GM19238 (cell line): ENCODE measurements around the gene ATP6V0E1.
"Not testable (repeated sequence)": the region's sequence is repeated elsewhere in the genome, so short reads cannot be mapped to it uniquely, and the experiment has no call there.

Experiments used
- DNase-seq: peaks from one replicate; pipeline ENCODE4 v3.0.0; 2011; ENCODE audit warnings: low spot score; ENCODE audit not compliant: insufficient read length

The ATP6V0E1 gene

DNA sequence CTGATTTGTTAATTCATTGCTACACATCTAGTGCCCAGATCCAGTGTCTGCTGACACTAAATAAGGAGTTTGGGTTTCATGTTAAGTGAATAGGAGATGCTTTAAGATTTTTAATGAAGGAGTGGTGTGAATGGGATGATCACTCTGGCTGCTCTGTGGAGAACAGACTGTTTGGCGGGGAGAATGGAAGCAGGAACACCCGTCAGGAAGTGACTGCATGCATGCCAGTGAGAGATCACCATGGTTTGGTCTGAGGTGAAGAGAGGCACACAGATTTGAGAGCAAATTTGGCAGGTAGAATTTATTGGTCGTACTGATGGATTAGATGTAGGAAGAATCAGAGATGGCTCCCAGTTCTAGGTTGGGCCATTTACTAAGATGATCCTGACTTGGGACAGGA, 19.8 kb downstream of the ATP6V0E1 start:
- no peak for DNase-seq

DNA sequence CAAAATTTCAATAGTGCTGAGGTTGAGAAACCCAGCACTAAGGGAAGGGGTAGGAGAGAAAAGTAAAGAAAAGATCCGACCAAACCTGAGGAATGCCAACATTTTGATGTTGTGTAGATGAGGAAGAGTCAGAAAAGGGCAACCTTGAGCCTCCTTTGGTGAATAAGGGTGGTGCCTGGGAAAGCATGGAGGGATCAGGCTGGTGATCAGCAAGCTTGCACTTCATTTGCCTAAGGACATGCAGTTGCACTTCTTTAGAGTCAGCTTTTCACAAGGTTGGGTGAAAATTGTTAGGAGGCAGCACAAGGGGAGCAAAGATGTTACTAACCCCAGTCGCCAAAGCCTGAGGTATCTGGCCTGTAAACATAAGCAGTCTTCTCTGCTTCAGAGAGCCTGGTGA, 20.4 kb downstream of the ATP6V0E1 start:
- DNase-seq = no peak

DNA sequence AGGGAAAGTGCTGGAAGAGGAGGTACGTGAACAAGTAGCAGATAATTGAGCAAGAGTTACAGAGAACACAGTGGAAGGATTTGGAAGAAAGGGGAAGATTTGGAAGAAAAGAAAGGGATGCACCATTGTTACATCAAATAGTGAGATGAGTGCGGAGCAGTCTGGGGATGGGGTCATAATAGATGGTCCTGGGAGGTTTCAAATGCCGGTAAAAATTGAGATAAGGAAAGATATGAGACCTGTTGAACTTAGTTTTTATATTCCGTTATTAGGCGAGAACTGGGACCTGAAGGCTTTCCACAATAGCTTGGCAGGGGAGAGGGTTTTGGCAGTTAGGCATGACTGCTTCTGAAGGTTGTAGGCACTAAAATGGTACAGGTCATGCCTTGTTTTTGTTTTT, 20.9 kb downstream of the ATP6V0E1 start:
- DNase-seq = no peak

DNA sequence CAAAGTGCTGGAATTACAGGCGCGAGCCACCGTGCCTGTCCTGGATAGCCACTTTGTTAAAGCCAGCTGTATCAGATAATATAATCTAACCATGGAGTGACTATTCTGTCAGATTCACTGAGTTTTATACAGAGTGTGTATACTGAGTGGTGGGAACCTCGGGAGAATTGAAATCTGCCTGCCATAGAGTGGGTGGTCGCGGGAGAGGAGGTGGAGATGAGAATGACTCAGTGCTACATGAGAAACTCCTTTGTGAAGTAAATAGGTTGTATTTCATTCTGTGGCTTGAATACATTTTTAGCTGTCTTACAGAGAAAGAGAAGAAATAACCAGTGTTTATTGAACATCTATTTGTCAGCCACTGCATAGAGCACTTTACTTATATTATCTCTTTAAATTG, 26.4 kb downstream of the ATP6V0E1 start:
- no peak for DNase-seq

DNA sequence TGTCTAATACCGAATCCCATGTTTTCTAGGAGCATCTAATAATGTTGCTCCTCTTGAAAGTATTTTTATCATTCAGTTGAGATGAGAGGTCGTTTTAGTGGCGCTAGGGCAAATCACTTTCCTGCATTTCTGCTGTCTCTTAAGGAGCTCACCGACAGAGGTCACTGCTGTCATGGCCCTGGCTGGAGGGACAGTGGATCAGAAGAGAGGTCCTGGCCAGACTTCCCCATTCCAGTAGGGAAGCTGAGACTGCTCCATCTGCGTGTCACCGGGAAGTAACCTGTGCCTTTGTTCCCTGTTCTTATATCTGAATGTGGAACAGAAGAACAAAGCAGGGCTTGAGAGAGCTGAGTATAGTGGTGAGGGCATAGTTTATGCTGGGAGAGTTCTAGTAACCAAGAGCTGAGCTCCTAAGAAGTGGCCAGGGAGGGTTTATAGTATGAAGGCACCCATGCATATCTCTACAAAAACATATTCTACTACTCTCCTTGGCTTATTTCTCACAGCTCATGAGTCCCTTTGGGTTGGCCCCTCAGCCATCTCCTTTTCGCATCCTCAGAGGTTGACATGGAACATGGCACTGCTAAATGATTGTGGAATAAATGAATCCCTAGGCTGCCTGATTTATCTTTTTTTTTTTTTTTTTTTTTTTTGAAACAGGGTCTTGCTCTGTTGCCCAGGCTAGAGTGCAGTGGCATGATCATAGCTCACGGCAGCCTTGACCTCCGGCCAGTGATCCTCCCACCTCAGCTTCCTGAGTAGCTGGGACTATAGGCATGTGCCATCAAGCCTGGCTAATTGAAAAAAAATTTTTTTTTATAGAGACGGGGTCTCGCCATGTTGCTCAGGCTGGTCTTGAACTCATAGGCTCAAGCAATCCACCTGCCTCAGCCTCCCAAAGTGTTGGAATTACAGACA, 27.2 kb downstream of the ATP6V0E1 start:
- no peak for DNase-seq

DNA sequence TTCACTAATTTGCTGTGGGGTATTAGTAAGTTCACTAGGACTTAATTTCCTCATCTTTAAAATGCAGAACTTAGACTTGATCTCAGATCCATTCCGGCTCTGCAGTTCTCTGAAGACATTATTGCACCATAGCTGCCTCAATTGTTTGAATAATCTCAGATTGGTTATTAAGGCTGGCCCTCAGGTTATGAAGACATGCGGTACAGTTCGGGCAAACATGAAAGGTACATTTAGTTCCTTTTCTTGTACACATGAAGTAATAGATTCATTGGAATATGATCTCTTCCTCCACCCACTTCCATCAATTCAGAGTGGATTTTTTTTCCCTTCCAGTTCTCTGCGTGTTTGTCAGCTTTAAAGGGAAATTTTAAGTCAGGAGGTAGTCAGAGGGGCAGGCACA, 28.0 kb downstream of the ATP6V0E1 start:
- no peak for DNase-seq

DNA sequence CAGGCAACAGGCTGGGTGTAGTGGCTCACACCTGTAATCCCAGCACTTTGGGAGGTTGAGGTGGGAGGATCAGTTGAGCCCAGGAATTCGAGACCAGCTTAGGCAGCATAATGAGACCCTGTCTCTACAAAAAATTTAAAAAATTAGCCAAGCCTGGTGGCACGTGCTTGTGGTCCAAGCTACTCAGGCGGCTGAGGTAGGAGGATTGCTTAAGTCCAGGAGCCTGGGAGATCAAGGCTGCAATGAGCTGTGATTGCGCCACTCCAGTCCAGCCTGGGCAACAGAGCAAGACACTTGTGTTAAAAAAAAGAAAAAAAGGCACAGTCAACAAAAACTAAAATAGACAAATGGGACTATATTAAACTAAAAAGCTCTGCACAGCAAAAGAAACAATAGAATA, 29.3 kb downstream of the ATP6V0E1 start:
- DNase-seq = no peak

DNA sequence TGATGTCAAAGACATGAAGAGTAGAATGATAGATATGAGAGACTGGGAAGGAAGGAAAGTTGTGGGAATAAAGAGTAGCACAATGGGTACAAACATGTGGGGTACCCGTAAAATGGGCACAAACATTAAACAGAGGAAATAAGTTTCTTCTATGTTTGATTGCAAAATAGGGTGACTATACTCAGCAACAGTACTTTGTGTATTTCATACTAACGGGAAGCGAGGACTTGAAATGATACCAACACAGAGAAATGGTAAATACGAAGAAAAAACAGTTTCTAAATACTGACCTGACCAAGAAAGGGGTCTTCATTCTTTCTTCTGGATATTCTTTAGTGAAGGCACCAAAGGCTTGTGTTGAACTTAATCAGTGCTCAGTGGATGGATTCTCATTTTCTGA, 31.1 kb downstream of the ATP6V0E1 start:
- DNase-seq = no peak

DNA sequence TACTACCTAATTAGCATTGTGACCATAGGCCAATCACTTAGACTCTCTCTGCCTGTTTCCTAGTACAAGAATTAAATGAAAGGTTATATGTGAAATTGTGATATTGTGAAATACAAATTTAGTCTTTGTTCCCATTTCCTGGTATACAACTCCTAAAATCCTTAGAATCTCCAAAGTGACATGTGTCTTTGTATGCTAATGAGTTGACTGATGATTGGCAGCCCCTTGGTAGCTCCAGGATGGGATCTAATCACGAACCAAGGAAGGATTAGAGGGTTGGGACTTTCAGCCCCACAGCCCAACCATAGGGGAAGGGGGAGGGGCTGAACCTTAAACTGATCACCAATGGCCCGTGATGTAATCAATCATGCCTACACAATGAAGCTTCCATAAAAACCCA, 31.6 kb downstream of the ATP6V0E1 start:
- DNase-seq = no peak

DNA sequence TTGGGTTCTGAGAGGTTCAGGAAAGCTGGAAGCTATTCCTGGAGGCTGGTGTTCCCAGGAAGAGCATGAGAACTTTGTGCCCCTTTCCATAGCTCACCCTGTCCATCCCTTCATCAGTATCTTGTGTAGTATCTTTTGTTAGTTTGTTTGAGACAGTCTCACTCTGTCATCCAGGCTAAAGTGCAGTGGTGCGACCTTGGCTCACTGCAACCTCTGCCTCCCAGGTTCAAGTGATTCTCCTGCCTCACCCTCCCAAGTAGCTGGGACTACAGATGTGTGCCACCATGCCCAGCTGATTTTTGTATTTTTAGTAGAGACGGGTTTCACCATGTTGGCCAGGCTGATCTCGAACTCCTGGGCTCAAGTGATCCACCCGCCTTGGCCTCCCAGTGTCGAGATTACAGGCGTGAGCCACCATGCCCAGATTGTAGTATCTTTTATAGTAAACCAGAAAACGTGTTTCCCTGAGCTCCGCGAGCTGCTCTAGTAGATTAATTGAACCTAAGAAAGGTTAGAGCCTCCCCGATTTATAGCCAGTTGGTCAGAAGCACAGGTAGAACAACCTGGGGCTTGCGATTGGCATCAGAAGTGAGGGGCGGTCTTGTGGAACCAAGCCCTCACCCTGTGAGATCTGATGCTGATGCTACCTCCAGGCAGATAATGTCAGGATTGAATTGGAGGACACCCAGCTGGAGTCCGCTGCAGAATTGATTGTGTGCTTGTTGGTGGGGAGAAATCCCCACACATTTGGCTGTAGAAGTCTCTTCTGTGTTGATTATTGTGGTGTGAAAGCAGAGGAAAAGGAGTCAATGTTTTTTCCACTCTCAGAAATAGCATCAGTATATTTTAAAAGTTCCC, 32.3 kb downstream of the ATP6V0E1 start:
- DNase-seq = no peak

DNA sequence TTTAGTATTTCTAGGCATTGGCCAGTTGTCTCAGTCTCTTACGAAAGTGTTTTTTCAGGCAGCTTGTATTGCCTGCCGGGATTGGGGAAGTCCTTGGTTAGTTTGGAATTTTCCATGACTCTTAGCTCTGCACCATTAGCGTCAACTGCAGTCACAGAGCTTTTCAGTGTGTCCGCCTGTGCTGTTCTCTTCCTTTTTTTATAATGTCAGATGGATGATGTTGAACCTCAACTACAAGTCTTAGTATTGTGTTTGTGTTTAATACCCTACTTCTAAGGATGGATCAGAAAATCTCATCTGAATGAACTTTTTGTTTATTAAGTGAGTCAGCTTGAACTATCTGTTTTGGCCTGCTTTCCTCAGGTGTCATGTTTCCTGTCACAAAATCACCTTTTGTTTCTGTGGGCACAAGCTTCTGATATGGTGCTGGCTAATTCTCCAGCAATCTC, 33.1 kb downstream of the ATP6V0E1 start:
- DNase-seq = no peak

DNA sequence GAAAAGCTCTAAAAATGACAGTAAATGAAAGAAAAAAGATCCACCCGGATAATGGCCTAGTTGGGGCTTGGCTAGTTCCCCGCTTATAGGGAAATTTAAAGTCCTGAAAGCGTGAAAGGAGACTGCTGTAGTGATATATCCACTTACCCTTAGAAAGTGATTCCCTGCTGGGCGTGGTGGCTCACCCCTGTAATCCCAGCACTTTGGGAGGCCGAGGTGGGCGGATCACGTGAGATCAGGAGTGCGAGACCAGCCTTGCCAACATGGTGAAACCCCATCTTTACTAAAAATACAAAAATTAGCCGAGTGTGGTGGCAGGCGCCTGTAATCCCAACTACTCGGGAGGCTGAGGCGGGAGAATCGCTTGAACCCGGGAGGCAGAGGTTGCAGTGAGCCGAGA, 33.5 kb downstream of the ATP6V0E1 start:
- DNase-seq = not testable (repeated sequence)

DNA sequence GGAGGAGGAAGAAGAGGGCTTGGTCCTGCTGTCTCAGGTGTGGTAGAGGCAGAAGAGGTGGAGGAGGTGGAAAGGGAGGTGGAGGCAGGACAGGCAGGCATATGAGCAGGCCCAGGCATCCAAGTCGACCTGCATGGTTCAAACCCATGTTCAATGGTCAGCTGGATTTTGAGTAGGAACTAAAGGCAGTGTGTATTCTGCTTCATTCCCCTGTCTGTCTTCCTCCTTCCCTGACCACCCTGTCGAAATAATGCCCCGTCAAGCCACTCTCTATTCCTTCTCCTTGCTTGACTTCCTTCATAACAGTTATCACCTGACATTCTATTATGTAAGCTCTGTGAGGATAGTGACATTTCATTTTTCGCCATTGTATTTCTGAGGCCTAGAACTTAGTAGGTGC, 34.8 kb downstream of the ATP6V0E1 start:
- DNase-seq = no peak

DNA sequence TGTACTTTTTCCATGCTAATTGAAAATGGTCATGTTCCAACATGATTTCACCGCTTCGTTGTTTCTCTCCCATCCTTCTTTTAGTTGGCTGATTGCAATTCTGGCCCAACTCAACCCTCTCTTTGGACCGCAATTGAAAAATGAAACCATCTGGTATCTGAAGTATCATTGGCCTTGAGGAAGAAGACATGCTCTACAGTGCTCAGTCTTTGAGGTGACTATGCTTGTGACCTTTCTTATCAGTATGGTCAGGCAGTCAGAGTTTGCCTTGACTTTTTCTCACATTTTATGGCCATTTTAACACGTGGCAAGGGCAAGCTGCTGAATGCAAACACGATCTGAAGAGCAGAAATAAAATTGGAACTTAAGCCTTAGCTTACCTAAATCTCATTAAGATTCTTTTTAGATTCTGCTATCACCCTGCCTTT, 36.6 kb downstream of the ATP6V0E1 start:
- no peak for DNase-seq

DNA sequence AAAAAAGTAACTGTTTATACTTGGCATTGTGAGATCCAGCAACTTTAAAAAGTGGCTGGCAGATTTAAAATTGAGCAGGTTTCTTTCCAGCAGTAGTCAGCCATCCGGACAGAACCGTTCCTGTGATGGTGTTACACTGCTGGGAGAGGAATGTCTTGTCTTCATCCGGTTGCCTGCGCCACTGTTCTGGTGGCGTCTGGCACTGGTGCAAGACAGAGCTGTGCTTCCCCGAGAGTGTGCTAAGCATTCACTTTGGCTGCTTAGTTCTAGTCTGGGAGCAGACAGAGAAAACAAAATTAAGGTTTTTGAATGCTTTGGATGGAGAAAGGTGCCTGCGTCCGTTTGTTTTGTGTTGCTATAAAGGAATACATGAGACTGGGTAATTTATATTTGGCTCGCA, 37.1 kb downstream of the ATP6V0E1 start:
- DNase-seq = no peak

DNA sequence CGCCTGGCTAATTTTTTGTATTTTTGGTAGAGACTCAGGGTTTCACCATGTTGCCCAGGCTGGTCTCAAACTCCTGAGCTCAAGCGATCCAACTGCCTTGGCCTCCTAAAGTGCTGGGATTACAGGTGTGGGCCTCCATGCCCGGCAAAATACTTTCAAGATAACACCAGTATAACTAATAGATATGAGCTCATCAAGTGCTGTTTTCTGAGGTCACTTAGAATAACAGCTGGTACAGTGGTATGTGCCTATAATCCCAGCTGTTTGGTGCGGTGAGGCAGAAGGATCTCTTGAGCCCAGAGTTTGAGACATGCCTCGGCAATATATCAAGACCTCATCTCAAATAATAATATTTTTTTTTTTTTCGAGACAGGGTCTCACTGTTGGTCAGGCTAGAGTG, 42.1 kb downstream of the ATP6V0E1 start:
- DNase-seq = no peak

DNA sequence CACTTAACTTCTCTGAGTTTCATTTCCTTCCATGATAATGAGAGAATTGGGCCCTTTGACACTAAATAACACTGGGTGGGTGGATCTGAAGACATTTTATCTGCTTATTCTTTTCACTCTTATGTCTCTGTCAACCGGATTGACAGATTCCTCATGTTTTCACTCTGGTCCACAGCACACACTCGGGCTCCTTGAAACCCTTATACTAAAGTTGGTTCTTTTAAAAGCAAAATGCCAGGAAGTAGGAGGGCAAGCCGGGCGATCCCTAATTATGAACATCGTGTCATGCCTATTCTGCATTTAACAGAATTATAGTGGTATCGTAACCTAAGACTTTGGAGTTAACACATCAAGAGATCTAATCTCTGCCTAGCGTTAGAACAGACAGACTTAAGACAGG, 44.3 kb downstream of the ATP6V0E1 start:
- no peak for DNase-seq

DNA sequence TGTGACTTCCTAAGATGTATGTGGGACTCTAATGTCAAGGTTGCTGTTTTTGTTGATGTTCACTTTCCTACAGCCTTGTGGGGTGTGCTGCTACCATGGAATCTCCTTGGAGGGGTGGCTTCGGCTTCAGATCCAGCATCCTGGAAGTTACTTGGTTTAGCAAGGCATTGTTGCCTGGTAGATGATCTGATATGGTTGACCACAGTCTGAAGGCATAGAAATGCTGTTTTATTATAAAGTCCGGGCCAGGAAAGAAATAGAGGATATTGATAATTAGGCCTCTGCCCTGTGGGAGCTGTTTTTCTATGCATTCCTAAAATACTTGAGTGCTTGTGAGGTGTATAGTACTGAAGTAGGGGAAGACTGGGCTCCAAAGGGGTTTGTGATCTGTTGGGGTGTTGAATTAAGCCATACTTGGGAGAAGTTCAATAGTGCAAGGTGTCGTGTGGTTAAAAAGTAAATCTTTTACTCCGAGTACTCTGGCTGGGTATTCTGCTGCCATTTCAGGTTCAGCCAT, 45.3 kb downstream of the ATP6V0E1 start:
- DNase-seq = no peak

DNA sequence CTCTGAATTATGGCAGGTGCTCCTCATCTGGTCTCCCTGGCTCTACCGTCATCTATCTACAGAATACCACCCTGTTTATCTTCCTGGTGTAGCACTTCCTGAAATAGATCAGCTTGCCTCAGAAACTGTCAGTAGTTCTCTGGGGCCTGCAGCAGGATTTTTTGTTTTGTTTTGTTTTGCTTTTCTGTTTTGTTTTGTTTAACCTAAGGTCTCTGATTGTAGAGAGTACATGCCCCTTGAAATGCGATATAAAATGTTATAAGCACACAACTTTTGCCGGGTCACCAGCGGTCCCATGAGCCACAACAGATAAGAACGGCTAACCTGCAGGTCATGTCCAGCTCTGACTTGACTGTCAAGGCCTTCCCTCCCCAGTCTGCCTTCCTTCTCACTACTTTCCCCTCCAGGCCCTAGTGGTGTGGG, 45.9 kb downstream of the ATP6V0E1 start:
- no peak for DNase-seq

DNA sequence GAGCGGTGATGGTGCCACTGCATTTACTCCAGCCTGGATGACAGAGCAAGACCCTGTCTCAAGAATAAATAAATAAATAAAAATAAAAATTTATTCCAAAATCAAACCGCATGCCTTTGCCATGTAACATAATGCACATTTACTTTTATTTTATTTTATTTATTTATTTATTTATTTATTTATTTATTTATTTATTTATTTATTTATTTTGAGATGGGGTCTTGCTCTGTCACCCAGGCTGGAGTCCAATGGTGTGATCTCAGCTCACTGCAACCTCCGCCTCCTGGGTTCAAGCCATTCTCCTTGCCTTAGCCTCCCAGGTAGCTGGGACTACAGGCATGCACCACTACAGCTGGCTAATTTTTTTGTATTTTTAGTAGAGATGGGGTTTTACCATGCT, 48.5 kb downstream of the ATP6V0E1 start:
- not testable (repeated sequence) for DNase-seq

DNA sequence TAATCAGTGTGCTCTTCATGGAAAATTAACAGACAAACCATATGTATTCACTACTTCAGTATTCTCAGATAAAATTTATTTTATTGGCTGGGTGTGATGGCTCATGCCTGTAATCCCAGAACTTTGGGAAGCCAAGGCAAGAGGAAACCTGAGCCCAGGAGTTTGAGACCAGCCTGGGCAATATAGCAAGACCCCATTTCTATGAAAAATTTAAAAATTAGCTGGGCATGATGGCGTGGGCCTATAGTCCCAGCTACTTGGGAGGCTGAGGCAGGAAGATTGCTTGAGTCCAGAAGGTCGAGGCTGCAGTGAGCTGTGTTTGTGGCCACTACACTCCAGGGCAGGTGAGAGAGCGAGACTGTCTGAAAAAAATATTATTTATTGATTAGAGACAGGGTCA, 49.2 kb downstream of the ATP6V0E1 start:
- no peak for DNase-seq

DNA sequence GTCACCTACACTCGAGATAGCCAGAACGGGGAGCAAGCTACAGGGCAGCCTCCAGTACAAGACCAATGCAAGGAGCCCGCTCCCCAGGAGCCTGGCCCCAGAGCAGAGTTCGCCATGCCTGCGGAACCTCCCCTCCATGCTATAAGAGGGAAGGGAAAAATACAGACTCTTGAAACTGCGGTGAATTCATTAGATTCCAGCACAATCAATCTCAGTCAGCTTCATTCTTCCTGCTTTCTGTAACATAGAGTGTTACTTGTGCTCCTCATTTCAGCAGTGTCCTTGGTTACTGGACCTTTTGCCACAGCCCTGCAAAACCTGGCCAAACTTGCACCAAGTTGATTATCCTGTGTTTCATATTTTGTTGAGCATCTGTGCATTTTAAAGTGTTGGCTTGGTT, 50.4 kb downstream of the ATP6V0E1 start:
- DNase-seq = no peak
